MG63 (cell line): ENCODE results near the gene INTS12. TPM values are rescaled to one million over a fixed set of nuclear protein-coding genes. Genes with fewer than 3 reads are reported as not detected.
"Not testable (repeated sequence)": the region's sequence is repeated elsewhere in the genome, so short reads cannot be mapped to it uniquely, and the experiment has no call there.

Experiments
- DNase-seq: peaks from one replicate; pipeline ENCODE4 v3.0.0-alpha.2; 2020
- H3K27me3 ChIP-seq: fragments of 250-450 bp; sonication (Bioruptor Pico); 2 replicates; pipeline ENCODE4 v1.5.1; 2020; ENCODE audit warnings: mild to moderate bottlenecking, moderate library complexity
- H3K36me3 ChIP-seq: fragments of 250-450 bp; sonication (Bioruptor Pico); 2 replicates; pipeline ENCODE4 v1.5.1; 2020; ENCODE audit warnings: mild to moderate bottlenecking, moderate library complexity
- H3K4me3 ChIP-seq: fragments of 250-450 bp; sonication (Bioruptor Pico); 2 replicates; pipeline ENCODE4 v1.5.1; 2020; ENCODE audit warnings: mild to moderate bottlenecking, moderate library complexity
- H3K9me3 ChIP-seq: fragments of 250-450 bp; sonication (Bioruptor Pico); 2 replicates; pipeline ENCODE4 v1.5.1; 2020; ENCODE audit warnings: mild to moderate bottlenecking, moderate library complexity
- total RNA-seq: library from RNA; depleted of rRNA; stranded (reverse); fragments of >200 nt; shearing (Covaris generic); gene quantifications from 2 replicates; pipeline ENCODE4 v1.2.3, GENCODE V29; 2014; ENCODE audit warnings: low replicate concordance; rRNA removed

The INTS12 gene
- 8.3 and 14.0 TPM in 2 replicates for total RNA-seq

DNA sequence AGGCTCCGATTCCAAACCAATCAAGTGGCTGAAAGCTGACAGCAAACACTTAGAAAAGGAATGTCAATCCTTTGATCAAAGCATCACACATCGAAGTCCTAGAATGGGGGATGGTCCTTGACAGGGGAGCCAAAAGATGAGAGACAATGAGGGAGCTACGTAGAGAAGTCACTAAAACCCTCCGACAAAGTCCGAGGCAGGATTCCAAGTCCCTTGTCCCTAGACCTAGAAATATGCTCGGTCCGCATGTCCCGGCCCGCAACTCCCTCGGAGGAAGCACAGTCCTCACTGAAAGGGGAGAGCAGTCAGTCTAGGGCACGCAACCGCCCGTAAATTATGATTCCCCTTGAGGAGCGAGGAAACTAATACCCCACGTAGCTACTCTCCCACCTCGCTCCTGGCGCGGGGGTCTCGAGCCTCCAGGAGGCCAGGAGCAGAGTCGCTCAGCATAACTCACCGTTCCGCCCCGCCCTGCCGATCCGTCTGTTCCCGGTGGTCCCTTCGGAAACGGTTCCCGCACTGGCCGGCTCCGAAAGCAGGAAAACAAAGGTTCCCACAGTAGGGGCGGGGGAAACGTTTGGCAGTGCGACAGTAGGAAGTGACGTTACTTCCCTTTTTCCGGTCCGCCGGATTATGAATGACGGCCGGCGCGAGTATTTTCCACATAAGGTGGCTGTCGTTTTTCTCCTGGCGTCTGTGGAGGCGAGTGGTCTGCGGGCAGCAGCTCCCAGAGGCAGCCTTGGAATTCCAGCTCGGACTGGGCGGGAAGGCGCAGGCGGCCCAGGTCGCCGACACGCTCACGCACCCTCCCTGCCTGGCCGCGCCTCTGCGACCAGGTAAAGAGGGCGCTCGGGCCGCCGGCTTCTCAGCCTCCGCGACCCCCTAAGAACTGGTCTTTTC, at the start of gene INTS12, which contains the start of gene GSTCD:
TSS of gene INTS12 (minus strand) at position 509 of the 900 bp plus-strand sequence. CDS start 8,684 bp downstream, outside the sequence.
TSS of gene GSTCD (plus strand) at position 604 of the 900 bp plus-strand sequence. CDS start 8,830 bp downstream, outside the sequence.
- Histone ChIP-seq H3K4me3 (peak within 1 kb of the TSS; percentile 91), H3K27me3 (no peaks in the 10 kb centered on the region), H3K9me3 (no peaks in the 10 kb centered on the region), H3K36me3 (no peaks in the 10 kb centered on the region; the same call in 1 of the 2 replicates)
- peak; percentile 84 for DNase-seq

- no peak for DNase-seq
- H3K36me3 ChIP-seq: no peaks in the 10 kb centered on the region
- H3K4me3 ChIP-seq: no peak overlapping the region
- H3K9me3 ChIP-seq: no peaks in the 10 kb centered on the region
- no peaks in the 10 kb centered on the region for H3K27me3 ChIP-seq
Measured at GRCh38 chr4:105755375-105755774, 46.9 kb upstream of the INTS12 start.

GRCh38 chr4:105753361-105753760, 44.9 kb upstream of the INTS12 start:
- Histone ChIP-seq H3K36me3 (no peaks in the 10 kb centered on the region), H3K27me3 (no peaks in the 10 kb centered on the region), H3K9me3 (no peaks in the 10 kb centered on the region), H3K4me3 (no peak overlapping the region)
- no peak for DNase-seq

GRCh38 chr4:105751718-105752299, 43.3 kb upstream of the INTS12 start:
- no peak overlapping the region for H3K4me3 ChIP-seq
- H3K27me3 ChIP-seq: no peaks in the 10 kb centered on the region
- H3K36me3 ChIP-seq: no peaks in the 10 kb centered on the region
- DNase-seq: no peak
- no peaks in the 10 kb centered on the region for H3K9me3 ChIP-seq

DNA sequence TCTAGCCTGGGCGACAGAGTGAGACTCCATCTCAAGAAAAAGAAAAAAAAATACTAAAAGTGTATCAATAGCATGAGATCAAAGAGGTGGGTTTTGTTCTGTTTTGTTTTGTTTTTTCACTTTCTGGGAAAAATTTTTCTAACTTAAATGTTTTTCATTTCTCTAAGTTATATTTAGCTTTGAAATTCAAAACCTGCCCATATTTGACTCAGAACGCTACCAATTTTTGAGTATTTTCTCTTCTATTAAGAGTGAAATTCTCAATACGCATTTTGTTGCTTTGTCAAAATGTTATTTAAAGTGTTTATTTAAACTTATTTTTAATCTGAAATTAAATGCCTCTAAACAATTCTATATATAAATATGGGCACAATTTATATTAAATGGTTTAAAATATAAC, 39.7 kb upstream of the INTS12 start:
- no peak for DNase-seq
- Histone ChIP-seq H3K9me3 (no peaks in the 10 kb centered on the region), H3K36me3 (no peaks in the 10 kb centered on the region), H3K27me3 (no peaks in the 10 kb centered on the region), H3K4me3 (no peak overlapping the region)

DNA sequence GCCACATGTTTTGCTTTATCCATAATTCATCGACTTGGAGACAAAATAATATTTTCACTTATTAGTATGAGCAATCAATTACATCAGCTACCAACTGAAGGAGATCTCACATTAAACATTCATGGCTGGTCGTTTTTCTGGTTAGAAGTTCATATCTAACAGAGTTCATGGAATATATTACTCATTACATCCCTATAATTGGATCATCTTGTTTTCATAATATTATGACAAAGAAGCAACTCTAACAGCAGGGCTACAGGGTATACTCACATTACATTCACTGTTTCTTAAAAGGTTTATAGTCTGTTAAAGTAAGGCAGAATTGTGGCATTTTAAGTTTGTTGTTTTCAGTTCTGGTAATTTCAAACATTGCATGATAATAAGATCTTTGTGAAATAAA, 33.1 kb upstream of the INTS12 start:
- H3K36me3 ChIP-seq: no peaks in the 10 kb centered on the region
- H3K27me3 ChIP-seq: no peaks in the 10 kb centered on the region
- H3K4me3 ChIP-seq: no peak overlapping the region
- H3K9me3 ChIP-seq: 0 out of 2 replicates have a peak, but pooled peaks cover 2% of the 10 kb centered on the region
- DNase-seq: no peak

GRCh38 chr4:105735217-105735616, 26.7 kb upstream of the INTS12 start:
- H3K27me3 ChIP-seq, H3K36me3 ChIP-seq: not testable (repeated sequence)

DNA sequence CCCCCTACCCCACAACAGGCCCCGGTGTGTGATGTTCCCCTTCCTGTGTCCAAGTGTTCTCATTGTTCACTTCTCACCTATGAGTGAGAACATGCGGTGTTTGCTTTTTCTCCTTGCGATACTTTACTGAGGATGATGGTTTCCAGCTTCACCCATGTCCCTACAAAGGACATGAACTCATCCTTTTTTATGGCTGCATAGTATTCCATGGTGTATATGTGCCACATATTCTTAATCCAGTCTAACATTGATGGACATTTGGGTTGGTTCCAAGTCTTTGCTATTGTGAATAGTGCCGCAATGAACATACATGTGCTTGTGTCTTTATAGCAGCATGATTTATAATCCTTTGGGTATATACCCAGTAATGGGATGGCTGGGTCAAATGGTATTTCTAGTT, 21.4 kb upstream of the INTS12 start:
- H3K27me3 ChIP-seq, H3K4me3 ChIP-seq, H3K36me3 ChIP-seq, DNase-seq, H3K9me3 ChIP-seq: not testable (repeated sequence)

More at GRCh38 chr4:105735217-105735616, 26.7 kb upstream of the INTS12 start:
- not testable (repeated sequence) for H3K4me3 ChIP-seq, H3K9me3 ChIP-seq, DNase-seq

DNA sequence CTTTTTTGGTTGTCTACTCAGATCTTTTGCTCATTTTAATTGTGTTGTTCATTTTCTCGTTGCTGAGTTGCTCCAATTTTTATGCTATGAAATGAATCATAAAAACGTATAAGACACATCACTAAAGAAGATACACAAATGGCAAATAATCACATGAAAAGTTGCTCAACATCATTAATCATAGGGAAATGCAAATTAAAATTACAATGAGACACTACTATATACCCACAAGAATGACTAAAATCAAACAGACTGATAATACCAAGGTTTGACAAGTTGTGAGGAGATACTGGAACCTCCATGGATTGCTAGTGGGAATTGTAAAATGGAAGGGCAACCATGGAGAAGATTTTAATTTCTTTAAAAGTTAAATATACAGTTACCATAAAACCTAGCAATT, 17.1 kb upstream of the INTS12 start:
- Histone ChIP-seq H3K27me3 (no peaks in the 10 kb centered on the region), H3K36me3 (peaks cover 6% of the 10 kb centered on the region; the same call in 1 of the 2 replicates), H3K4me3 (no peak overlapping the region), H3K9me3 (no peaks in the 10 kb centered on the region)
- DNase-seq: no peak

GRCh38 chr4:105719204-105719603, 10.7 kb upstream of the INTS12 start:
- H3K9me3 ChIP-seq: no peaks in the 10 kb centered on the region
- no peaks in the 10 kb centered on the region for H3K27me3 ChIP-seq
- H3K4me3 ChIP-seq: no peak overlapping the region
- DNase-seq: no peak
- no peaks in the 10 kb centered on the region; the same call in 1 of the 2 replicates for H3K36me3 ChIP-seq

DNA sequence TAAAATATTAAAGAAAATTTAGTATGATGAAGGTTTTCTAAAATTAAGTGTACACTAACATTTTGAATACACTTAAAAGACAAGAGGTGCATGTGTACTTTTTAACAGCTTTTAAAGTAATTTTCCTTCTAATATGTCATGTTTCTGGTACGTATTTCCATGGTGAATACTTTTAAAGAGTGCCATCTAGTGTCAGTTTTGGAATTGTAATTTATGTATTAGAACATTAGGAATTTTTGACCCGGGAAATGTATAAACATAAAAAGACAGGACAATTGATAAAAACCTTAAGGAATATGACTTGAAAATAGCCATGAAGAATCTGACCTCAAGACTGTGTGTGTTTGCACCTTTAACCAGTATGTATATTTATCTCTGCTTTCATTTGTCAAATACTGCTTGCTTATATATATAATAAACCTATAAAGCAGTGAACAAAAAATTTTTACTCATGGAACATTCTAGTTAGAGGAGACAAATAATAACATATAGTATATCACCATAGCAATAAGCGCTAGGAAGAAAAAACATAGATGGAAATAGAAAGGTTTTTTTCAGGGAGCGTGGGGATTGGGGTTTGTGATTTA, 7.3 kb upstream of the INTS12 start:
- DNase-seq: no peak
- Histone ChIP-seq H3K36me3 (no peaks in the 10 kb centered on the region; the same call in 1 of the 2 replicates), H3K4me3 (no peak overlapping the region), H3K27me3 (no peaks in the 10 kb centered on the region), H3K9me3 (no peaks in the 10 kb centered on the region)

- no peak for DNase-seq
- Histone ChIP-seq H3K36me3 (no peaks in the 10 kb centered on the region), H3K27me3 (no peaks in the 10 kb centered on the region), H3K4me3 (no peak overlapping the region), H3K9me3 (no peaks in the 10 kb centered on the region)
Measured at GRCh38 chr4:105714932-105715331, 6.4 kb upstream of the INTS12 start.

GRCh38 chr4:105714071-105714521, 5.6 kb upstream of the INTS12 start:
- H3K4me3 ChIP-seq: no peak overlapping the region
- no peaks in the 10 kb centered on the region for H3K27me3 ChIP-seq
- no peaks in the 10 kb centered on the region for H3K9me3 ChIP-seq
- DNase-seq: no peak
- H3K36me3 ChIP-seq: no peaks in the 10 kb centered on the region

DNA sequence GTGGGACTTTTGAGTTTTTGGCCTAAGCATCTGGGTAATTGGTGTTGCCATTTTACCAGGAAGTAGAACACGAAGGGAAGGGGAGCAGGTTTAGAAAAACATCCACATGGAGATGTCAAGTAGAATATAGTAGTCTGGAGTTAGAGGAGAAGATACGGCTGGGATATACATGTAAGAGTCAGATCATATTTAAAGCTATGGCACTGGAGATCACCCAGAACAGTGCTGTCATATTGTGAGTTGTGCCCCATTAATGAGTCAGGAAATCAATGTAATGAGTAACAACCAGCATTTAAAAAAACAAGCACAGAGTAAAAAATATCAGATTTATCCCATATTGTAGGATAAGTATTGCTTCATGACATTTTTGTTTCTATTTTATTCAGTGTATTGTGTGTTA, 4.3 kb upstream of the INTS12 start:
- no peak for DNase-seq

GRCh38 chr4:105710678-105711077, 2.2 kb upstream of the INTS12 start:
- Histone ChIP-seq H3K4me3 (peak overlapping the region; percentile 33), H3K9me3 (no peaks in the 10 kb centered on the region), H3K27me3 (no peaks in the 10 kb centered on the region), H3K36me3 (no peaks in the 10 kb centered on the region; the same call in 1 of the 2 replicates)
- DNase-seq: no peak

More for the DNA sequence above, 4.3 kb upstream of the INTS12 start:
- H3K36me3 ChIP-seq: no peaks in the 10 kb centered on the region; the same call in 1 of the 2 replicates
- H3K4me3 ChIP-seq: no peak overlapping the region
- no peaks in the 10 kb centered on the region for H3K27me3 ChIP-seq
- no peaks in the 10 kb centered on the region for H3K9me3 ChIP-seq

DNA sequence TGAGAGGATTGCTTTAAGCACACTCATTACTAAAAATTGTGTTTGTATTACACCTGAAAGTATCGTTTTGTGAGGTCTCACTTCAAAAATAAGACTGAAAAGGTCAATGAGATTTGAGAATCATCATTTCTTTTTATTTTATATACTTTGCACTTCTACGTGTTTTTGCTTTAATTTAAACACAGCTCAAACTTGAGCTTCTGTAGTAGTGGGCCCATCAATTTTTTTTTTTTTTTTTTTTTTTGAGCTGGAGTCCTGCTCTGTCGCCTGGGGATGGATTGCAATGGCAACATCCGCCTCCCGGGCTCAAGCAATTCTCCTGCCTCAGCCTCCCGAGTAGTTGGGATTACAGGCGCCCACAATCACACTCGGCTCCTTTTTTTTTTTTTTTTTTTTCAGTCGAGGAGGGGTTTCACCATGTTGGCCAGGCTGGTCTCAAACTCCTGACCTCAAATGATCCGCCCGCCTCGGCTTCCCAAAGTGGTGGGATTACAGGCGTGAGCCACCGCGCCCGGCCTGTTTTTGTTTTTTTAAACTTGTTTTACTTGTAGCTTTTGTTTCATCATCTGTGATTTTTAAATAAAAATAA, 1.6 kb upstream of the INTS12 start:
- DNase-seq: no peak
- H3K9me3 ChIP-seq: no peaks in the 10 kb centered on the region
- no peaks in the 10 kb centered on the region; the same call in 1 of the 2 replicates for H3K36me3 ChIP-seq
- no peaks in the 10 kb centered on the region for H3K27me3 ChIP-seq
- peak overlapping the region; percentile 91 for H3K4me3 ChIP-seq

- H3K27me3 ChIP-seq: no peaks in the 10 kb centered on the region
- no peaks in the 10 kb centered on the region for H3K9me3 ChIP-seq
- H3K4me3 ChIP-seq: peak overlapping the region; percentile 91
- peak; percentile 18 for DNase-seq
- no peaks in the 10 kb centered on the region; the same call in 1 of the 2 replicates for H3K36me3 ChIP-seq
Measured at GRCh38 chr4:105709081-105709450, 577 bp upstream of the INTS12 start.
